ENCODE measurements around the gene MGAM2. TPM values are rescaled to one million over a fixed set of nuclear protein-coding genes. Genes with fewer than 3 reads are reported as not detected.
A peak's percentile ranks its signal among the peaks of the same experiment; 100 is the strongest.

The MGAM2 gene
- total RNA-seq, 1 experiment from 2014 or later: not detected

DNA sequence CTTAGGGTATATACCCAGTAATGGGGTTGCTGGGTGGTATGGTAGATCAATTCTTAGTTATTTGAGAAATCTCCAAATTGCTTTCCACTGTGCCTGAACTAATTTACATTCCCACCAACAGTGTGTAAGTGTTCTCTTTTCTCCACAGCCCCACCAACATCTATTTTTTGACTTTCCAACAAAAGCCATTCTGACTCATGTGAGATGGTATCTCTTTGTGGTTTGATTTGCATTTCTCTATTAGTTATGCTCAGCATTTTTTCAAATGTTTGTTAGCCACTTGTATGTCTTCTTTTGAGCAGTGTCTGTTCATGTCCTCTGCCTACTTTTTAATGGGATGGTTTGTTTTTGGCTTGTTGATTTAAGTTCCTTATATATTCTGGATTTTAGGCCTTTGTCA lies 66.4 kb downstream of the MGAM2 start:
- no peaks in the 10 kb centered on the region for H3K27me3 ChIP-seq (ENCODE audit: control insufficient read depth, insufficient read depth, low read length)
- H3K36me3 ChIP-seq (replicated peaks; ENCODE audit: control insufficient read depth, insufficient read depth, low read length): no peaks in the 10 kb centered on the region
- no peak for DNase-seq
- no peak overlapping the region for H3K4me3 ChIP-seq (ENCODE audit: insufficient read depth, low read depth, low read length)

- Histone ChIP-seq H3K27me3 (ENCODE audit: control insufficient read depth, insufficient read depth, low read length) (no peaks in the 10 kb centered on the region), H3K36me3 (replicated peaks; ENCODE audit: control insufficient read depth, insufficient read depth, low read length) (no peaks in the 10 kb centered on the region)
- DNase-seq: no peak
Measured at GRCh38 chr7:142180426-142180825, 68.9 kb downstream of the MGAM2 start.

DNA sequence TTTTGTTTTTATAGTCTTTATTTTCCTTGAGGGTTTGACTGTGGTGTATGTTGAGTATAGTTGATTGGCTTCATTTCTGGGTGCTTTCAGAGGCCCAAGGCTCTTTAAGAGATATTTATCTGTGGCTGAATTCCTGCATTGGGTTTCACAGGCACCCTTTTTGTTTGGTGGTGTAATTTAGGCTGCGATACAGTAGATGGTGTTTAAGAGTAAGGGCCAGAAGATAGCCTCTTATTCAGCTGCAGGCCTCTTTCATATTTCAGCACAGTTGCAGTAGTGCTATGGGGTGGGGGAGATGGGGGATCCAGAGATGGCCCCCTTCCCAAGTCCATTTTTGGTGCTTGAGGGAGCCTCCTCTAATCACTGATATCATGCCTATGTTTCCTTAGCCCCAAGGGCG lies 69.7 kb downstream of the MGAM2 start:
- DNase-seq: no peak
- Histone ChIP-seq H3K36me3 (replicated peaks; ENCODE audit: control insufficient read depth, insufficient read depth, low read length) (no peaks in the 10 kb centered on the region), H3K27me3 (ENCODE audit: control insufficient read depth, insufficient read depth, low read length) (no peaks in the 10 kb centered on the region), H3K4me3 (ENCODE audit: insufficient read depth, low read depth, low read length) (no peak overlapping the region)

More at GRCh38 chr7:142180426-142180825, 68.9 kb downstream of the MGAM2 start:
- H3K4me3 ChIP-seq (ENCODE audit: insufficient read depth, low read depth, low read length): no peak overlapping the region

DNA sequence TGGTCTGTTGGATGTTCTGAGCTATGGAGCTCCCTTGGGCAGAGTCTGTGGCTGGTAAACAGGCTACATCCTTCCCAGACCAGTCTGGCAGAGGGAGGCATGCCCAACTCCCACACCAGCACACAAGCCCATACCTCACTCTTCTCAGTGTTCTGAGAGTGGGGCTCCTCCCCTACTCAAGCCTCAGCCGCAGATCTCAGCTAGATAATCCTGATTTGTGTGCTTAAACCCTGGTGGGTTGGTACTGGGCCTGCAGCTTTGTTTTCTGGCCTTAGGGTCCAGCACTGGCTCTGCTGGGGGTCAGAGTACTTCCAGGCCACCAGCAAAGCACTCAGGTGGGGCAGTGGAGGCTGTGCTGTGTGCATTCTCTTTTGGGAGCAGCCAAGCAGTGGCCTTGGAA lies 70.4 kb downstream of the MGAM2 start:
- Histone ChIP-seq H3K4me3 (ENCODE audit: insufficient read depth, low read depth, low read length) (no peak overlapping the region), H3K27me3 (ENCODE audit: control insufficient read depth, insufficient read depth, low read length) (no peaks in the 10 kb centered on the region), H3K36me3 (replicated peaks; ENCODE audit: control insufficient read depth, insufficient read depth, low read length) (no peaks in the 10 kb centered on the region)
- DNase-seq: no peak

- Histone ChIP-seq H3K27me3 (ENCODE audit: control insufficient read depth, insufficient read depth, low read length) (no peaks in the 10 kb centered on the region), H3K4me3 (ENCODE audit: insufficient read depth, low read depth, low read length) (no peak overlapping the region), H3K36me3 (replicated peaks; ENCODE audit: control insufficient read depth, insufficient read depth, low read length) (no peaks in the 10 kb centered on the region)
- DNase-seq: no peak
Measured at GRCh38 chr7:142185069-142185468, 73.6 kb downstream of the MGAM2 start.

DNA sequence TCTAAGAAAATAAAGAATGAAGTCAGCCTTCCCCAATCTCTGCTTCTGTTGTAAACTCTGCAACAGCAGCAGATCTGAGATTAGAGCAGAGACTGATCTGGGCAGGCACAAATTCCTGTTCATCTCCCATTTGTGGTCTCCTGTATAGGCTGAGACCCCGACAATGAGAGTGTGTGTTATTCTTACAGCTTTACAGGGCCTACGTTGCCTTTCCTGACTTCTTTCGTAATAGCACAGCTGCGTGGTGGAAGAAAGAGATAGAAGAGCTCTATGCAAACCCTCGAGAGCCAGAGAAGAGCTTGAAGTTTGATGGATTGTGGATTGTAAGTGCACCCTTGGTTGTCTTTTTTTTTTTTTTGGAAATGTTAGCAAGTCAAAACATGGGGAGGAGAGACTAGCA lies 74.3 kb downstream of the MGAM2 start:
- no peak overlapping the region for H3K4me3 ChIP-seq (ENCODE audit: insufficient read depth, low read depth, low read length)
- H3K36me3 ChIP-seq (replicated peaks; ENCODE audit: control insufficient read depth, insufficient read depth, low read length): no peaks in the 10 kb centered on the region
- H3K27me3 ChIP-seq (ENCODE audit: control insufficient read depth, insufficient read depth, low read length): no peaks in the 10 kb centered on the region
- DNase-seq: no peak

- Histone ChIP-seq H3K36me3 (replicated peaks; ENCODE audit: control insufficient read depth, insufficient read depth, low read length) (no peaks in the 10 kb centered on the region), H3K27me3 (ENCODE audit: control insufficient read depth, insufficient read depth, low read length) (no peaks in the 10 kb centered on the region), H3K4me3 (ENCODE audit: insufficient read depth, low read depth, low read length) (no peak overlapping the region)
- no peak for DNase-seq
Measured at GRCh38 chr7:142188154-142188553, 76.6 kb downstream of the MGAM2 start.

DNA sequence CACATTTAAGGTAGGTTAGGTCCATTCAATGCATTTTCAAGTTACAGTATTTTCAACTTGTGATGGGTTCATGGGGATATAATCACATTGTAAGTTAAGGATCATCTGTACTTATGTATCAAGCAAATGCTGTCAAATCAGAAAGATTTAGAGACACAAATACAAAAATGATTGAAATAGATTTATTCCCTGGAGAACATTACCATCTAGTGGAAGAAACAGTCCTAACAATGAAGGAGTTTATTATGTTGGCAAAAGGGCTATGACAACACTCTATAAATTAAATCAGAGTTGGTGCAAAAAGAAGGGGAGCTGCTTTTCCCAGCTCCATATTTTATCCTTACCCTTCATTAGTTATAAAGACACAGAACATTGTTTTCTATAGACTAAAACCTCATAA lies 77.3 kb downstream of the MGAM2 start:
- H3K27me3 ChIP-seq (ENCODE audit: control insufficient read depth, insufficient read depth, low read length): no peaks in the 10 kb centered on the region
- no peak overlapping the region for H3K4me3 ChIP-seq (ENCODE audit: insufficient read depth, low read depth, low read length)
- no peaks in the 10 kb centered on the region for H3K36me3 ChIP-seq (replicated peaks; ENCODE audit: control insufficient read depth, insufficient read depth, low read length)
- DNase-seq: no peak

DNA sequence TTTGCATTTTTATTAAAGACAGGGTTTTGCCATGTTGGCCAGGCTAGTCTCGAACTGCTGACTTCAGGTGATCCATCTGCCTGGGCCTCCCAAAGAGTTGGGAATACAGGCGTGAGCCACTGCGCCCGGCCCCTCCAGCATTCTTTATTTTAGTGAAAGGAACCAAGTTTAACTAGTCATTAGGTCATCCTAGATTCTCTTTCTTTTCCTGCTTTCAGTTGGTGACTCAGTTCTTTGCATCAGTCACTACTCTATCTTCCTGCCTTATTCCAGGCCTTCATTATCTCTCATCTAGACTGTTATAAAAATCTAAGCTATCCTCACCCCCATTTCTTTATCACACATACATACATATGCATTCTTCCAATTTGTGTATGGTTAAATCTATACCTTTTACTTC lies 82.7 kb downstream of the MGAM2 start:
- no peak overlapping the region for H3K4me3 ChIP-seq (ENCODE audit: insufficient read depth, low read depth, low read length)
- no peaks in the 10 kb centered on the region for H3K27me3 ChIP-seq (ENCODE audit: control insufficient read depth, insufficient read depth, low read length)
- no peaks in the 10 kb centered on the region for H3K36me3 ChIP-seq (replicated peaks; ENCODE audit: control insufficient read depth, insufficient read depth, low read length)
- no peak for DNase-seq

- no peaks in the 10 kb centered on the region for H3K27me3 ChIP-seq (ENCODE audit: control insufficient read depth, insufficient read depth, low read length)
- no peak for DNase-seq
Measured at GRCh38 chr7:142196066-142196840, 84.7 kb downstream of the MGAM2 start.

DNA sequence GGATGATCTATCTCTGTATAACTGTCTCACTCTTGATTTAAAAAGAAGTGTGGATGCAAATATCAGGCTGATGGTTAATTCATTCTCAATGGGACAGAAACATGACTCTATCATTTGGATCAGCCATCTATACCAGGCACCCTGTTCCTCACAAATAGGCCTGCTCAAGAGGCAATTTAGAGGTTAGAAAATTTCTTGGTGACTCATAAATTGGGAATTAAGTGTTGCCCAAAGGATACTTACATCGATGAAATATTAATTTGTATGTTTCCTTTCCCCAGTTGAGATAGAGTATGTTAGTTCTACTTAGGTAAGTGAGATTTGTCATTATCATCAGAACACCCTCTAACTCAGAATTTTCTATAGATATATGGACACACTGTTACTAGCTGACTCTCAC lies 88.7 kb downstream of the MGAM2 start:
- no peaks in the 10 kb centered on the region for H3K27me3 ChIP-seq (ENCODE audit: control insufficient read depth, insufficient read depth, low read length)
- DNase-seq: no peak
- H3K4me3 ChIP-seq (ENCODE audit: insufficient read depth, low read depth, low read length): no peak overlapping the region
- H3K36me3 ChIP-seq (replicated peaks; ENCODE audit: control insufficient read depth, insufficient read depth, low read length): no peaks in the 10 kb centered on the region

More at GRCh38 chr7:142196066-142196840, 84.7 kb downstream of the MGAM2 start:
- no peak overlapping the region for H3K4me3 ChIP-seq (ENCODE audit: insufficient read depth, low read depth, low read length)
- H3K36me3 ChIP-seq (replicated peaks; ENCODE audit: control insufficient read depth, insufficient read depth, low read length): no peaks in the 10 kb centered on the region

- Histone ChIP-seq H3K36me3 (replicated peaks; ENCODE audit: control insufficient read depth, insufficient read depth, low read length) (no peaks in the 10 kb centered on the region), H3K4me3 (ENCODE audit: insufficient read depth, low read depth, low read length) (no peak overlapping the region), H3K27me3 (ENCODE audit: control insufficient read depth, insufficient read depth, low read length) (no peaks in the 10 kb centered on the region)
- no peak for DNase-seq
Measured at GRCh38 chr7:142228537-142229104, 117.1 kb downstream of the MGAM2 start.

DNA sequence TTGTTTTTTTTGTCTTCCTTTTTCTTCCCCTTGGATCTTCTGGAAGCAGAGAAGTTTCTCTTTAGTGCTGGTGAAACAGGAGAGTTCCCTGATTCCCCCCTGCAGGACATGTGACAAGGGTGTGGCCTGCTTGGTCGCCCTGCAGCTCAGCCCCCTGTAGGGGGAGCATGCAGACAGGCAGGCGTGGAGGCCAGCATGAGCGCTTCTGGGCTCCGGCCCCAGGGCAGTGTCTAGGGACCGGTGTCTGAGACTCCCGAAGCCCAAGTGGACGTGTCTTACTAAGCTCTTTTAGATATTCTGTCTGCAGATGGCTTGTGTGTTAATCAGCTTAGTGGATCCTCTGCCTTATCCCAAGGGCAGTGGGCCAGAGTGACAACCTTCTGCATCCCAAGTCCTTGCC lies 120.2 kb downstream of the MGAM2 start:
- no peak overlapping the region for H3K4me3 ChIP-seq (ENCODE audit: insufficient read depth, low read depth, low read length)
- peak; percentile 80 for DNase-seq
- no peaks in the 10 kb centered on the region for H3K36me3 ChIP-seq (replicated peaks; ENCODE audit: control insufficient read depth, insufficient read depth, low read length)
- no peaks in the 10 kb centered on the region for H3K27me3 ChIP-seq (ENCODE audit: control insufficient read depth, insufficient read depth, low read length)

DNA sequence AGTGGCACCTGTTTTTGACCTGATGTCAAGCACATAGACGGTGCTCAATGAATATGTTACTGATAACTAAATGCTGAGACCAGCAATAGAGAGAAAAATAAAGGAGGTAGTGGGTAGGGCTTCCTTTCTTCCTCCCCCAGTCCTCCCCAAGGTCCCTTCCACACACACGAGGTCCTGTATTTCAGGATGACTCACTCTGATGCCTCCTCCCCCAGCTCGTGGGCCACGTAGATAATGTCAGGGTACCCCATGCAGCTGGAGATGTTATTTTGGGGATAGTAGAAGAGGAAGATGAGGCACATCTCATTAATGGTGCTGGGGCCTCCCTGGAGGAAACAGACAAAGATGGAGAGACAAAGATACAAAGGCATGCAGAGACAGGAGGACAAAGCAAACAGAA lies 129.0 kb downstream of the MGAM2 start:
- no peak overlapping the region for H3K4me3 ChIP-seq (ENCODE audit: insufficient read depth, low read depth, low read length)
- H3K27me3 ChIP-seq (ENCODE audit: control insufficient read depth, insufficient read depth, low read length): no peaks in the 10 kb centered on the region
- DNase-seq: no peak
- H3K36me3 ChIP-seq (replicated peaks; ENCODE audit: control insufficient read depth, insufficient read depth, low read length): no peaks in the 10 kb centered on the region

DNA sequence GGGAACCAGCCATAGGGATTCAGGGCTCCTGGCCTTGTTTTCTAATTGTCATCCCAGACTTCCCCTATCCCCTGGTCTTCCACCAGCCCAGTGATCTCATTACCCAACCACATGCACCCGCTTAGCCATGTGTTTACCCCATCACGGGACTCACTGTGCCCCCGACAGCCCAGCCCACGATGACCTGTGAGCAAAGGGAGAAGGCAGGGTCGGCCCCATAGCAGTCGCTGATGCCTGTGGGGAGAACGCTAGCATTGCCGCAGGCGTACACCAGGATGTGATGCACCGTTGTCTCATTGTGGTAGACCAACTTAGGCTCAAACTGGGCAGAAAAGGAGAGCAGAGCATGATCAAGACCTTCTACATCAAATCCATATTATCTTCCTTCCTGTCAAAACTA lies 132.3 kb downstream of the MGAM2 start:
- Histone ChIP-seq H3K36me3 (replicated peaks; ENCODE audit: control insufficient read depth, insufficient read depth, low read length) (no peaks in the 10 kb centered on the region), H3K4me3 (ENCODE audit: insufficient read depth, low read depth, low read length) (no peak overlapping the region), H3K27me3 (ENCODE audit: control insufficient read depth, insufficient read depth, low read length) (no peaks in the 10 kb centered on the region)
- DNase-seq: no peak

Data from H7 (cell line).